ENCODE measurements around the gene PKP3. TPM values are rescaled to one million over a fixed set of nuclear protein-coding genes. Genes with fewer than 3 reads are reported as not detected.

Gene PKP3, protein sequence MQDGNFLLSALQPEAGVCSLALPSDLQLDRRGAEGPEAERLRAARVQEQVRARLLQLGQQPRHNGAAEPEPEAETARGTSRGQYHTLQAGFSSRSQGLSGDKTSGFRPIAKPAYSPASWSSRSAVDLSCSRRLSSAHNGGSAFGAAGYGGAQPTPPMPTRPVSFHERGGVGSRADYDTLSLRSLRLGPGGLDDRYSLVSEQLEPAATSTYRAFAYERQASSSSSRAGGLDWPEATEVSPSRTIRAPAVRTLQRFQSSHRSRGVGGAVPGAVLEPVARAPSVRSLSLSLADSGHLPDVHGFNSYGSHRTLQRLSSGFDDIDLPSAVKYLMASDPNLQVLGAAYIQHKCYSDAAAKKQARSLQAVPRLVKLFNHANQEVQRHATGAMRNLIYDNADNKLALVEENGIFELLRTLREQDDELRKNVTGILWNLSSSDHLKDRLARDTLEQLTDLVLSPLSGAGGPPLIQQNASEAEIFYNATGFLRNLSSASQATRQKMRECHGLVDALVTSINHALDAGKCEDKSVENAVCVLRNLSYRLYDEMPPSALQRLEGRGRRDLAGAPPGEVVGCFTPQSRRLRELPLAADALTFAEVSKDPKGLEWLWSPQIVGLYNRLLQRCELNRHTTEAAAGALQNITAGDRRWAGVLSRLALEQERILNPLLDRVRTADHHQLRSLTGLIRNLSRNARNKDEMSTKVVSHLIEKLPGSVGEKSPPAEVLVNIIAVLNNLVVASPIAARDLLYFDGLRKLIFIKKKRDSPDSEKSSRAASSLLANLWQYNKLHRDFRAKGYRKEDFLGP
- 12.1 and 13.9 TPM in 2 replicates for polyA plus RNA-seq (2011; rRNA removed)
- polyA plus RNA-seq (2012; cell fraction: cytosol; rRNA removed) = 29.6 and 41.7 TPM in 2 replicates
- 51.5 and 77.9 TPM in 2 replicates for polyA plus RNA-seq (2012; cell fraction: nucleus; rRNA removed)
- polyA plus RNA-seq (2017; fragmentation: RNase III; extraction: RNeasy Plus Mini Kit Qiagen cat#74134 plus additional on column Dnase treatment) = 22.3 to 25.9 TPM (median 23.4 TPM) in 3 replicates
- polyA minus RNA-seq (2011; rRNA and poly(A)+ RNA removed) = 21.8 and 27.1 TPM in 2 replicates

DNA sequence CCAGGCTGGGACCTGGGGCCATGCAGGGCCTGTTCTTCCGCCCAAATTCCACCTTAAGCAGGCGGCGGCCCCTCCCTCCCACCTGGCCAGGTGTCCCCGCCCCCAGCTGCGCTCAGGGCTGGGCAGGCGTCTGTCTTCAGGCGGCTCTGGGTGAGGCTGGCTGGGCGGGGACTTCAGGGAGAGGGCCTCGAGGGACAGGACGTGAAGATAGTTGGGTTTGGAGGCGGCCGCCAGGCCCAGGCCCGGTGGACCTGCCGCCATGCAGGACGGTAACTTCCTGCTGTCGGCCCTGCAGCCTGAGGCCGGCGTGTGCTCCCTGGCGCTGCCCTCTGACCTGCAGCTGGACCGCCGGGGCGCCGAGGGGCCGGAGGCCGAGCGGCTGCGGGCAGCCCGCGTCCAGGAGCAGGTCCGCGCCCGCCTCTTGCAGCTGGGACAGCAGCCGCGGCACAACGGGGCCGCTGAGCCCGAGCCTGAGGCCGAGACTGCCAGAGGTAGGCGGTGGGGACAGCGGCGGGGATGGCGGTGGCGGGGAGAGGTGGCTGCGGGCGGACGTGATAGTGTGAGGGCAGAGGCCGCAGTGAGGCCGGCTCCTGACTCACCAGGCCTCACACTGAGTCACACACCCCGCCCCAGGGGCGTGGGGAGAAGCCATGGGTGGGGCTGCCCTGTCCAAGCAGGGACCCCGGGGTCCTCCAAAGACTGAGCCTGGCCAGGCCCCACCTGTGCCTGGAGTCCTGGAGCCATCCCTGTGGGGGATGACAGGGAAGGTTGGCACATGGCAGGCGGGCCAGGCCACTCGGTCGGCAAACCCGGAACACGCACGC is at the start of gene PKP3:
Gene PKP3, plus strand, starts transcription at position 176 of the 824 bp plus-strand sequence. Its CDS starts 84 bp downstream, at position 260.
- CTCF ChIA-PET = interaction anchor here (0.9 to 1.4 kb wide), 4 partner anchors 12 to 125 kb away, joined by 3 to 4 read pairs (median 4); no protein-coding TSS in a partner anchor
- no peak for FAIRE-seq
- TF ChIP-seq JUN (IDR thresholded peaks at IDR 0.05) = peak; percentile 74 to 77
- TF ChIP-seq, protein P1, sequence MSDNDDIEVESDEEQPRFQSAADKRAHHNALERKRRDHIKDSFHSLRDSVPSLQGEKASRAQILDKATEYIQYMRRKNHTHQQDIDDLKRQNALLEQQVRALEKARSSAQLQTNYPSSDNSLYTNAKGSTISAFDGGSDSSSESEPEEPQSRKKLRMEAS (IDR thresholded peaks at IDR 0.05) = peak; percentile 77
- TF ChIP-seq KDM5A (IDR thresholded peaks at IDR 0.05) = no peak
- no peak for TF ChIP-seq RAD21 (conservative IDR thresholded peaks at IDR 0.05 in 1 of 2, IDR thresholded peaks at IDR 0.05 in 1 of 2)
- TF ChIP-seq CBX8 (IDR thresholded peaks at IDR 0.05) = no peak
- TF ChIP-seq HEYL (CRISPR knock-in tag; IDR thresholded peaks at IDR 0.05) = no peak
- no peak for TF ChIP-seq SMC3 (IDR thresholded peaks at IDR 0.05)
- no peak for TF ChIP-seq RNF2 (IDR thresholded peaks at IDR 0.05; ENCODE audit: borderline replicate concordance, low read depth)
- peak; percentile 73 for TF ChIP-seq POLR2A (IDR thresholded peaks at IDR 0.05; ENCODE audit: low read length)
- no peak for TF ChIP-seq ZSCAN20 (CRISPR knock-in tag; IDR thresholded peaks at IDR 0.05)
- TF ChIP-seq, protein P2, sequence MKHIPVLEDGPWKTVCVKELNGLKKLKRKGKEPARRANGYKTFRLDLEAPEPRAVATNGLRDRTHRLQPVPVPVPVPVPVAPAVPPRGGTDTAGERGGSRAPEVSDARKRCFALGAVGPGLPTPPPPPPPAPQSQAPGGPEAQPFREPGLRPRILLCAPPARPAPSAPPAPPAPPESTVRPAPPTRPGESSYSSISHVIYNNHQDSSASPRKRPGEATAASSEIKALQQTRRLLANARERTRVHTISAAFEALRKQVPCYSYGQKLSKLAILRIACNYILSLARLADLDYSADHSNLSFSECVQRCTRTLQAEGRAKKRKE (CRISPR knock-in tag; IDR thresholded peaks at IDR 0.05; ENCODE audit: low read depth) = no peak
- TF ChIP-seq ZC3H11A (IDR thresholded peaks at IDR 0.05) = no peak
- TF ChIP-seq ZNF302 (CRISPR knock-in tag; IDR thresholded peaks at IDR 0.05) = no peak
- no peak for TF ChIP-seq NFE2L2 (conservative IDR thresholded peaks at IDR 0.05; ENCODE audit: low read length)
- TF ChIP-seq CHD2 (IDR thresholded peaks at IDR 0.05; ENCODE audit: low read length, partially characterized antibody) = no peak
- TF ChIP-seq EHF (CRISPR knock-in tag; IDR thresholded peaks at IDR 0.05) = no peak
- TF ChIP-seq HOXB13 (CRISPR knock-in tag; IDR thresholded peaks at IDR 0.05; ENCODE audit: low read depth) = no peak
- TF ChIP-seq CBX2 (IDR thresholded peaks at IDR 0.05; ENCODE audit: borderline replicate concordance, low read depth) = no peak
- TF ChIP-seq RARB (CRISPR knock-in tag; IDR thresholded peaks at IDR 0.05) = no peak
- TF ChIP-seq RFX5 (IDR thresholded peaks at IDR 0.05) = no peak
- TF ChIP-seq, protein P3, sequence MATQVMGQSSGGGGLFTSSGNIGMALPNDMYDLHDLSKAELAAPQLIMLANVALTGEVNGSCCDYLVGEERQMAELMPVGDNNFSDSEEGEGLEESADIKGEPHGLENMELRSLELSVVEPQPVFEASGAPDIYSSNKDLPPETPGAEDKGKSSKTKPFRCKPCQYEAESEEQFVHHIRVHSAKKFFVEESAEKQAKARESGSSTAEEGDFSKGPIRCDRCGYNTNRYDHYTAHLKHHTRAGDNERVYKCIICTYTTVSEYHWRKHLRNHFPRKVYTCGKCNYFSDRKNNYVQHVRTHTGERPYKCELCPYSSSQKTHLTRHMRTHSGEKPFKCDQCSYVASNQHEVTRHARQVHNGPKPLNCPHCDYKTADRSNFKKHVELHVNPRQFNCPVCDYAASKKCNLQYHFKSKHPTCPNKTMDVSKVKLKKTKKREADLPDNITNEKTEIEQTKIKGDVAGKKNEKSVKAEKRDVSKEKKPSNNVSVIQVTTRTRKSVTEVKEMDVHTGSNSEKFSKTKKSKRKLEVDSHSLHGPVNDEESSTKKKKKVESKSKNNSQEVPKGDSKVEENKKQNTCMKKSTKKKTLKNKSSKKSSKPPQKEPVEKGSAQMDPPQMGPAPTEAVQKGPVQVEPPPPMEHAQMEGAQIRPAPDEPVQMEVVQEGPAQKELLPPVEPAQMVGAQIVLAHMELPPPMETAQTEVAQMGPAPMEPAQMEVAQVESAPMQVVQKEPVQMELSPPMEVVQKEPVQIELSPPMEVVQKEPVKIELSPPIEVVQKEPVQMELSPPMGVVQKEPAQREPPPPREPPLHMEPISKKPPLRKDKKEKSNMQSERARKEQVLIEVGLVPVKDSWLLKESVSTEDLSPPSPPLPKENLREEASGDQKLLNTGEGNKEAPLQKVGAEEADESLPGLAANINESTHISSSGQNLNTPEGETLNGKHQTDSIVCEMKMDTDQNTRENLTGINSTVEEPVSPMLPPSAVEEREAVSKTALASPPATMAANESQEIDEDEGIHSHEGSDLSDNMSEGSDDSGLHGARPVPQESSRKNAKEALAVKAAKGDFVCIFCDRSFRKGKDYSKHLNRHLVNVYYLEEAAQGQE (IDR thresholded peaks at IDR 0.05) = no peak
- TF ChIP-seq, protein P4, sequence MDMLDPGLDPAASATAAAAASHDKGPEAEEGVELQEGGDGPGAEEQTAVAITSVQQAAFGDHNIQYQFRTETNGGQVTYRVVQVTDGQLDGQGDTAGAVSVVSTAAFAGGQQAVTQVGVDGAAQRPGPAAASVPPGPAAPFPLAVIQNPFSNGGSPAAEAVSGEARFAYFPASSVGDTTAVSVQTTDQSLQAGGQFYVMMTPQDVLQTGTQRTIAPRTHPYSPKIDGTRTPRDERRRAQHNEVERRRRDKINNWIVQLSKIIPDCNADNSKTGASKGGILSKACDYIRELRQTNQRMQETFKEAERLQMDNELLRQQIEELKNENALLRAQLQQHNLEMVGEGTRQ (IDR thresholded peaks at IDR 0.05) = no peak
- TF ChIP-seq FOXS1 (CRISPR knock-in tag; IDR thresholded peaks at IDR 0.05) = no peak
- TF ChIP-seq, protein P5, sequence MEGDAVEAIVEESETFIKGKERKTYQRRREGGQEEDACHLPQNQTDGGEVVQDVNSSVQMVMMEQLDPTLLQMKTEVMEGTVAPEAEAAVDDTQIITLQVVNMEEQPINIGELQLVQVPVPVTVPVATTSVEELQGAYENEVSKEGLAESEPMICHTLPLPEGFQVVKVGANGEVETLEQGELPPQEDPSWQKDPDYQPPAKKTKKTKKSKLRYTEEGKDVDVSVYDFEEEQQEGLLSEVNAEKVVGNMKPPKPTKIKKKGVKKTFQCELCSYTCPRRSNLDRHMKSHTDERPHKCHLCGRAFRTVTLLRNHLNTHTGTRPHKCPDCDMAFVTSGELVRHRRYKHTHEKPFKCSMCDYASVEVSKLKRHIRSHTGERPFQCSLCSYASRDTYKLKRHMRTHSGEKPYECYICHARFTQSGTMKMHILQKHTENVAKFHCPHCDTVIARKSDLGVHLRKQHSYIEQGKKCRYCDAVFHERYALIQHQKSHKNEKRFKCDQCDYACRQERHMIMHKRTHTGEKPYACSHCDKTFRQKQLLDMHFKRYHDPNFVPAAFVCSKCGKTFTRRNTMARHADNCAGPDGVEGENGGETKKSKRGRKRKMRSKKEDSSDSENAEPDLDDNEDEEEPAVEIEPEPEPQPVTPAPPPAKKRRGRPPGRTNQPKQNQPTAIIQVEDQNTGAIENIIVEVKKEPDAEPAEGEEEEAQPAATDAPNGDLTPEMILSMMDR (IDR thresholded peaks at IDR 0.05) = no peak
- no peak for TF ChIP-seq RCOR1 (IDR thresholded peaks at IDR 0.05; ENCODE audit: low read depth, low read length)
- TF ChIP-seq HOXB5 (CRISPR knock-in tag; IDR thresholded peaks at IDR 0.05) = no peak
- TF ChIP-seq GATA3 (IDR thresholded peaks at IDR 0.05; ENCODE audit: borderline replicate concordance) = no peak
- TF ChIP-seq POLR2AphosphoS2 (conservative IDR thresholded peaks at IDR 0.05; ENCODE audit: low read length) = no peak
- TF ChIP-seq, protein P6, sequence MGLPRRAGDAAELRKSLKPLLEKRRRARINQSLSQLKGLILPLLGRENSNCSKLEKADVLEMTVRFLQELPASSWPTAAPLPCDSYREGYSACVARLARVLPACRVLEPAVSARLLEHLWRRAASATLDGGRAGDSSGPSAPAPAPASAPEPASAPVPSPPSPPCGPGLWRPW (IDR thresholded peaks at IDR 0.05) = no peak
- TF ChIP-seq JUNB (IDR thresholded peaks at IDR 0.05) = 0 out of 2 replicates have a peak, but pooled peaks have one; percentile 18

More for the DNA sequence above, at the start of gene PKP3:
- peak within 1 kb of the TSS; percentile 98 to 99 for H3K27ac ChIP-seq
- peaks cover 37% of the 10 kb centered on the region for H3K4me1 ChIP-seq
- peak within 1 kb of the TSS; percentile 64 for H3K4me3 ChIP-seq
- DNase-seq (ENCODE audit: low read depth in 1 of 2, low spot score in 1 of 2) = peak; percentile 80 to 86
- POLR2A ChIA-PET = interaction anchor here (3.1 kb wide), 1 partner anchor 13 kb away, joined by 18 read pairs; no protein-coding TSS in a partner anchor
- peak within 1 kb of the TSS; percentile 95 for H3K4me2 ChIP-seq
- ATAC-seq = peak; percentile 70 to 78
- H3K9me3 ChIP-seq = no peaks in the 10 kb centered on the region
- WGBS (ENCODE audit: missing lambda C conversion rate) = 1% methylated on average over 22 of the region's 57 CpGs
